Right cardiac atrium (tissue), 5 donors: Measurements from ENCODE around the gene MTFR1L. TPM values are rescaled to one million over a fixed set of nuclear protein-coding genes. Genes with fewer than 3 reads are reported as not detected.
"Not testable (repeated sequence)": the region's sequence is repeated elsewhere in the genome, so short reads cannot be mapped to it uniquely, and the experiment has no call there.

Source experiments
- ATAC-seq, 2 donors: fragments of 200-7000 bp; cut with Tn5 transposase; one replicate each; pipeline versions ENCODE4 v1.8.0 to v1.9.1; 2020; ENCODE audit warnings: moderate library complexity in 2 of 2, mild to moderate bottlenecking in 1 of 2
- DNase-seq, 3 donors: peaks; one replicate each; pipeline ENCODE4 v3.0.0-alpha.2; 2020
- H3K27ac ChIP-seq: one replicate; pipeline ENCODE4 v1.5.1; 2013; ENCODE audit warnings: mild to moderate bottlenecking, low read length, control low read depth, moderate library complexity
- H3K27me3 ChIP-seq: one replicate; pipeline ENCODE4 v1.6.1; 2013; ENCODE audit not compliant: control insufficient read depth, insufficient read depth
- H3K4me1 ChIP-seq: one replicate; pipeline ENCODE4 v1.6.1; 2013; ENCODE audit warnings: low read length; ENCODE audit not compliant: control insufficient read depth, insufficient read depth
- H3K4me3 ChIP-seq: one replicate; pipeline ENCODE4 v1.5.1; 2013; ENCODE audit warnings: low read length, control low read depth
- H3K9me3 ChIP-seq: one replicate; pipeline ENCODE4 v1.6.1; 2013; ENCODE audit warnings: low read length; ENCODE audit not compliant: control insufficient read depth
- WGBS: extraction: QIAGEN DNeasy Blood & Tissue Kit; methylation state at CpG from one replicate; pipeline ENCODE4 v1.1.7; 2013; 5-methylcytosine and 5-hydroxymethylcytosine counted together
- intact Hi-C, 4 donors: fragments of 100-400 bp; cut with DNase I; formaldehyde crosslinking; loops; one replicate each; pipeline versions ENCODE4 v1.11.0 to v1.14.0; 2022 to 2023
- polyA plus RNA-seq: library from polyadenylated mRNA; stranded (reverse); fragments of 200-250 nt; gene quantifications from one replicate; pipeline ENCODE4 v1.2.3, GENCODE V29; 2013
- total RNA-seq, 4 donors: library from RNA; stranded (reverse); fragmentation: NEBNext Ultra II Directional; extraction: Animal tissue kit (Norgen Biotek cat#: 25700); gene quantifications; one replicate each; pipeline ENCODE4 v1.2.1, GENCODE V29; 2021
- donor health status: healthy with polysubstance abuse.
- donor health status: DM: no; HTN: yes; CAD: no.
- donor health status: DM: no; HTN: no; CAD: no.
- donor health status: DM: no; HTN: yes; CAD: no; lungs with severe emphysema.
- donor health status: DM: yes; HTN: yes; CAD: no.

The MTFR1L gene
- total and polyA plus RNA-seq, 5 donors: 125 to 195 (median 169) TPM

GRCh38 chr1:25829046-25829445 is 9.3 kb downstream of the MTFR1L start:
- intact Hi-C loops: no loop called here
- Histone ChIP-seq H3K4me1 (no peaks in the 10 kb centered on the region), H3K9me3 (no peaks in the 10 kb centered on the region), H3K27ac (no peak overlapping the region), H3K27me3 (no peaks in the 10 kb centered on the region), H3K4me3 (no peak overlapping the region)
- DNase-seq (no peak), ATAC-seq (peak in 1 of 2 donors; percentile 56)
- 50% methylated on average over 1 of the region's 1 CpG for WGBS

GRCh38 chr1:25831569-25832196 is 11.9 kb downstream of the MTFR1L start:
- intact Hi-C loops: no loop called here

GRCh38 chr1:25832336-25833037 is 12.7 kb downstream of the MTFR1L start:
- Histone ChIP-seq H3K4me1 (no peaks in the 10 kb centered on the region), H3K9me3 (no peaks in the 10 kb centered on the region), H3K4me3 (no peak overlapping the region), H3K27ac (no peak overlapping the region), H3K27me3 (no peaks in the 10 kb centered on the region)
- no peak for DNase-seq
- 76% methylated on average over 6 of the region's 6 CpGs for WGBS
- no peak for ATAC-seq
- intact Hi-C loops: no loop called here

More at GRCh38 chr1:25831569-25832196, 11.9 kb downstream of the MTFR1L start:
- no peak overlapping the region for H3K4me3 ChIP-seq
- no peaks in the 10 kb centered on the region for H3K9me3 ChIP-seq
- 47% methylated on average over 5 of the region's 5 CpGs for WGBS
- no peak overlapping the region for H3K27ac ChIP-seq
- no peaks in the 10 kb centered on the region for H3K4me1 ChIP-seq
- H3K27me3 ChIP-seq: no peaks in the 10 kb centered on the region
- no peak for ATAC-seq
- no peak for DNase-seq

- Histone ChIP-seq H3K27me3 (no peaks in the 10 kb centered on the region), H3K4me3 (no peak overlapping the region), H3K27ac (no peak overlapping the region), H3K4me1 (no peaks in the 10 kb centered on the region), H3K9me3 (no peaks in the 10 kb centered on the region)
- WGBS: 97% methylated on average over 5 of the region's 5 CpGs
- ATAC-seq (no peak), DNase-seq (no peak)
- intact Hi-C loops: no loop called here
Observed at GRCh38 chr1:25833158-25833557, 13.4 kb downstream of the MTFR1L start.

GRCh38 chr1:25834894-25835293 is 15.1 kb downstream of the MTFR1L start:
- ATAC-seq: no peak
- intact Hi-C loops: no loop called here
- Histone ChIP-seq H3K4me1 (no peaks in the 10 kb centered on the region), H3K4me3 (no peak overlapping the region), H3K9me3 (no peaks in the 10 kb centered on the region), H3K27me3 (no peaks in the 10 kb centered on the region), H3K27ac (no peak overlapping the region)
- DNase-seq: peak in 1 of 3 donors; percentile 69
- 66% methylated on average over 3 of the region's 3 CpGs for WGBS

- no peaks in the 10 kb centered on the region for H3K4me1 ChIP-seq
- intact Hi-C loops: no loop called here
- WGBS: 50% methylated on average over 3 of the region's 3 CpGs
- no peak overlapping the region for H3K27ac ChIP-seq
- ATAC-seq: peak in 1 of 2 donors; percentile 59
- no peaks in the 10 kb centered on the region for H3K27me3 ChIP-seq
- H3K9me3 ChIP-seq: no peaks in the 10 kb centered on the region
- DNase-seq: no peak
- no peak overlapping the region for H3K4me3 ChIP-seq
Observed at GRCh38 chr1:25836695-25837094, 16.9 kb downstream of the MTFR1L start.

- Histone ChIP-seq H3K4me3 (no peak overlapping the region), H3K27ac (no peak overlapping the region), H3K4me1 (no peaks in the 10 kb centered on the region), H3K27me3 (no peaks in the 10 kb centered on the region), H3K9me3 (no peaks in the 10 kb centered on the region)
- no peak for DNase-seq
- ATAC-seq: no peak
- intact Hi-C loops: no loop called here
- 91% methylated on average over 1 of the region's 1 CpG for WGBS
Observed at GRCh38 chr1:25837262-25837875, 17.6 kb downstream of the MTFR1L start.

GRCh38 chr1:25839808-25840207 is 20.1 kb downstream of the MTFR1L start:
- H3K9me3 ChIP-seq, ATAC-seq, DNase-seq, H3K27ac ChIP-seq, H3K4me3 ChIP-seq, H3K4me1 ChIP-seq, intact Hi-C loops, H3K27me3 ChIP-seq: not testable (repeated sequence)
- 97% methylated on average over 4 of the region's 4 CpGs for WGBS

GRCh38 chr1:25843483-25843882 is 23.7 kb downstream of the MTFR1L start:
- DNase-seq (no peak), ATAC-seq (no peak)
- Histone ChIP-seq H3K4me1 (no peaks in the 10 kb centered on the region), H3K27me3 (no peaks in the 10 kb centered on the region), H3K4me3 (no peak overlapping the region), H3K27ac (no peak overlapping the region), H3K9me3 (no peaks in the 10 kb centered on the region)
- intact Hi-C loops: no loop called here
- 90% methylated on average over 3 of the region's 3 CpGs for WGBS

GRCh38 chr1:25844536-25845337 is 25.0 kb downstream of the MTFR1L start:
- no peaks in the 10 kb centered on the region for H3K4me1 ChIP-seq
- no peaks in the 10 kb centered on the region for H3K27me3 ChIP-seq
- no peaks in the 10 kb centered on the region for H3K9me3 ChIP-seq
- DNase-seq (no peak), ATAC-seq (no peak)
- no peak overlapping the region for H3K27ac ChIP-seq
- H3K4me3 ChIP-seq: no peak overlapping the region
- intact Hi-C loops: no loop called here
- 91% methylated on average over 3 of the region's 3 CpGs for WGBS

- H3K27me3 ChIP-seq: no peaks in the 10 kb centered on the region
- WGBS: 74% methylated on average over 5 of the region's 5 CpGs
- H3K27ac ChIP-seq: no peak overlapping the region
- intact Hi-C loops: no loop called here
- no peaks in the 10 kb centered on the region for H3K4me1 ChIP-seq
- DNase-seq (no peak), ATAC-seq (no peak)
- H3K4me3 ChIP-seq: no peak overlapping the region
- no peaks in the 10 kb centered on the region for H3K9me3 ChIP-seq
Observed at GRCh38 chr1:25845664-25846063, 25.9 kb downstream of the MTFR1L start.
